ENCODE results near the gene SPATA31D3. TPM values are rescaled to one million over a fixed set of nuclear protein-coding genes. Genes with fewer than 3 reads are reported as not detected.
"Not testable (repeated sequence)": the region's sequence is repeated elsewhere in the genome, so short reads cannot be mapped to it uniquely, and the experiment has no call there.

SPATA31D3 gene
- total RNA-seq: not detected

GRCh38 chr9:81943393-81943792, at the start of gene SPATA31D3:
Gene SPATA31D3, plus strand, starts transcription at chr9:81943500. Its CDS starts 86 bp downstream, at chr9:81943586.
- no CpG with 5 or more reads among the region's 2 CpGs for WGBS, 2 donors
- H3K4me1 ChIP-seq; H3K27ac ChIP-seq; H3K27me3 ChIP-seq; intact Hi-C loops (cut with DNase I); DNase-seq; H3K4me3 ChIP-seq; H3K36me3 ChIP-seq; H3K9me3 ChIP-seq: not testable (repeated sequence)

GRCh38 chr9:81893929-81894328, 49.4 kb upstream of the SPATA31D3 start:
- no peak for TF ChIP-seq POLR2A (IDR thresholded peaks at IDR 0.05)
- TF ChIP-seq CTCF (IDR thresholded peaks at IDR 0.05): no peak
- H3K27me3 ChIP-seq: no peaks in the 10 kb centered on the region
- no peaks in the 10 kb centered on the region for H3K9me3 ChIP-seq
- intact Hi-C loops (cut with DNase I): no loop called here
- H3K4me1 ChIP-seq: no peaks in the 10 kb centered on the region
- no peak overlapping the region for H3K4me3 ChIP-seq
- DNase-seq: no peak
- no peak overlapping the region for H3K27ac ChIP-seq
- 88 to 89% methylated on average over 3 of the region's 3 CpGs for WGBS, 2 donors
- no peaks in the 10 kb centered on the region for H3K36me3 ChIP-seq

- intact Hi-C loops (cut with DNase I): no loop called here
- DNase-seq: no peak
- TF ChIP-seq POLR2A (IDR thresholded peaks at IDR 0.05) (no peak), CTCF (IDR thresholded peaks at IDR 0.05) (no peak)
- Histone ChIP-seq H3K27me3 (no peaks in the 10 kb centered on the region), H3K36me3 (no peaks in the 10 kb centered on the region), H3K4me1 (no peaks in the 10 kb centered on the region), H3K9me3 (no peaks in the 10 kb centered on the region), H3K4me3 (no peak overlapping the region), H3K27ac (no peak overlapping the region)
- 44 to 47% methylated on average over 1 of the region's 1 CpG for WGBS, 2 donors
Observed at GRCh38 chr9:81894891-81895290, 48.4 kb upstream of the SPATA31D3 start.

GRCh38 chr9:81896070-81896469, 47.2 kb upstream of the SPATA31D3 start:
- H3K4me3 ChIP-seq: no peak overlapping the region
- no peaks in the 10 kb centered on the region for H3K9me3 ChIP-seq
- H3K27me3 ChIP-seq: no peaks in the 10 kb centered on the region
- no peak for DNase-seq
- TF ChIP-seq POLR2A (IDR thresholded peaks at IDR 0.05) (no peak), CTCF (IDR thresholded peaks at IDR 0.05) (no peak)
- H3K36me3 ChIP-seq: no peaks in the 10 kb centered on the region
- H3K4me1 ChIP-seq: no peaks in the 10 kb centered on the region
- intact Hi-C loops (cut with DNase I): no loop called here
- H3K27ac ChIP-seq: no peak overlapping the region

- Histone ChIP-seq H3K4me3 (no peak overlapping the region), H3K27ac (no peak overlapping the region), H3K36me3 (no peaks in the 10 kb centered on the region), H3K4me1 (no peaks in the 10 kb centered on the region), H3K27me3 (no peaks in the 10 kb centered on the region), H3K9me3 (no peaks in the 10 kb centered on the region)
- intact Hi-C loops (cut with DNase I): no loop called here
- 70 to 93% methylated on average over 1 of the region's 1 CpG for WGBS, 2 donors
- no peak for DNase-seq
- TF ChIP-seq POLR2A (IDR thresholded peaks at IDR 0.05): no peak
- TF ChIP-seq CTCF (IDR thresholded peaks at IDR 0.05): no peak
Observed at GRCh38 chr9:81898851-81899250, 44.4 kb upstream of the SPATA31D3 start.

- Histone ChIP-seq H3K9me3 (no peaks in the 10 kb centered on the region), H3K27me3 (no peaks in the 10 kb centered on the region), H3K4me3 (no peak overlapping the region), H3K36me3 (no peaks in the 10 kb centered on the region), H3K27ac (no peak overlapping the region), H3K4me1 (no peaks in the 10 kb centered on the region)
- DNase-seq: no peak
- no peak for TF ChIP-seq POLR2A (IDR thresholded peaks at IDR 0.05)
- no peak for TF ChIP-seq CTCF (IDR thresholded peaks at IDR 0.05)
- intact Hi-C loops (cut with DNase I): no loop called here
- 67 to 76% methylated on average over 2 of the region's 2 CpGs for WGBS, 2 donors
Observed at GRCh38 chr9:81902196-81902595, 41.1 kb upstream of the SPATA31D3 start.

All from esophagus squamous epithelium (tissue), 5 donors.